ENCODE data around the gene AMOT. TPM values are rescaled to one million over a fixed set of nuclear protein-coding genes. Genes with fewer than 3 reads are reported as not detected.

The AMOT gene
- polyA plus RNA-seq, 1 donor from 2014 or later: 2.8 TPM

GRCh38 chrX:112735147-112735546 is 105.5 kb downstream of the AMOT start:
- Histone ChIP-seq H3K4me3 (ENCODE audit: low read length) (no peak overlapping the region), H3K27me3 (ENCODE audit: insufficient read depth, low read depth, low read length) (no peaks in the 10 kb centered on the region), H3K9me2 (ENCODE audit: insufficient read depth, low read length) (no peaks in the 10 kb centered on the region), H3K79me2 (replicated peaks; ENCODE audit: insufficient read depth, low read length) (no peaks in the 10 kb centered on the region), H3F3A (ENCODE audit: insufficient read depth, low read length, poor library complexity, severe bottlenecking) (no peaks in the 10 kb centered on the region), H3K9ac (ENCODE audit: low read length) (no peak overlapping the region), H3K9me3 (ENCODE audit: low read length) (no peaks in the 10 kb centered on the region), H3K36me3 (ENCODE audit: insufficient read depth, low read length) (no peaks in the 10 kb centered on the region), H4K20me1 (ENCODE audit: insufficient read depth) (no peaks in the 10 kb centered on the region), H3K27ac (ENCODE audit: low read length) (no peak overlapping the region), H3K4me2 (ENCODE audit: low read length) (no peak overlapping the region), H2AFZ (ENCODE audit: low read depth, low read length) (no peak overlapping the region)
- TF ChIP-seq MXI1 (conservative IDR thresholded peaks at IDR 0.05; ENCODE audit: poor library complexity, severe bottlenecking): no peak
- TF ChIP-seq SMC3 (conservative IDR thresholded peaks at IDR 0.05; ENCODE audit: poor library complexity): no peak
- TF ChIP-seq TAF1 (IDR thresholded peaks at IDR 0.05; ENCODE audit: low read depth): no peak
- no peak for TF ChIP-seq POLR2AphosphoS5 (IDR thresholded peaks at IDR 0.05)
- no peak for TF ChIP-seq CTCF (IDR thresholded peaks at IDR 0.05; ENCODE audit: poor library complexity, severe bottlenecking)
- no peak for TF ChIP-seq EZH2 (IDR thresholded peaks at IDR 0.05; ENCODE audit: borderline replicate concordance, insufficient read depth, low read length, poor library complexity, severe bottlenecking)

- Histone ChIP-seq H3K4me2 (ENCODE audit: low read length) (no peak overlapping the region), H3K27me3 (ENCODE audit: insufficient read depth, low read depth, low read length) (no peaks in the 10 kb centered on the region)
Observed at GRCh38 chrX:112734290-112734689, 106.3 kb downstream of the AMOT start.

More at GRCh38 chrX:112734290-112734689, 106.3 kb downstream of the AMOT start:
- no peaks in the 10 kb centered on the region for H3K9me3 ChIP-seq (ENCODE audit: low read length)
- no peak overlapping the region for H2AFZ ChIP-seq (ENCODE audit: low read depth, low read length)
- H3K27ac ChIP-seq (ENCODE audit: low read length): no peak overlapping the region
- no peaks in the 10 kb centered on the region for H4K20me1 ChIP-seq (ENCODE audit: insufficient read depth)
- H3K36me3 ChIP-seq (ENCODE audit: insufficient read depth, low read length): no peaks in the 10 kb centered on the region
- TF ChIP-seq EZH2 (IDR thresholded peaks at IDR 0.05; ENCODE audit: borderline replicate concordance, insufficient read depth, low read length, poor library complexity, severe bottlenecking): no peak
- TF ChIP-seq POLR2AphosphoS5 (IDR thresholded peaks at IDR 0.05): no peak
- no peak for TF ChIP-seq TAF1 (IDR thresholded peaks at IDR 0.05; ENCODE audit: low read depth)
- no peak for TF ChIP-seq RAD21 (conservative IDR thresholded peaks at IDR 0.05)
- no peak for TF ChIP-seq CTCF (IDR thresholded peaks at IDR 0.05; ENCODE audit: poor library complexity, severe bottlenecking)
- TF ChIP-seq MXI1 (conservative IDR thresholded peaks at IDR 0.05; ENCODE audit: poor library complexity, severe bottlenecking): no peak
- TF ChIP-seq REST (IDR thresholded peaks at IDR 0.05; ENCODE audit: borderline replicate concordance): no peak
- no peak for TF ChIP-seq SMC3 (conservative IDR thresholded peaks at IDR 0.05; ENCODE audit: poor library complexity)
- no peak for TF ChIP-seq EP300 (conservative IDR thresholded peaks at IDR 0.05; ENCODE audit: poor library complexity, severe bottlenecking)
- H3K79me2 ChIP-seq (replicated peaks; ENCODE audit: insufficient read depth, low read length): no peaks in the 10 kb centered on the region
- H3F3A ChIP-seq (ENCODE audit: insufficient read depth, low read length, poor library complexity, severe bottlenecking): no peaks in the 10 kb centered on the region
- no peaks in the 10 kb centered on the region for H3K9me2 ChIP-seq (ENCODE audit: insufficient read depth, low read length)
- H3K9ac ChIP-seq (ENCODE audit: low read length): no peak overlapping the region
- no peak overlapping the region for H3K4me3 ChIP-seq (ENCODE audit: low read length)

All from neural cell (in vitro differentiated cells).